HG02981 (cell line): Measurements from ENCODE around the gene PRDM15.
"Not testable (repeated sequence)": the region's sequence is repeated elsewhere in the genome, so short reads cannot be mapped to it uniquely, and the experiment has no call there.

Experiments
- ATAC-seq: cut with Tn5 transposase; IDR thresholded peaks from one replicate; pipeline ENCODE4 v1.9.1; 2021; ENCODE audit warnings: mild to moderate bottlenecking, moderate library complexity; ENCODE audit not compliant: unreplicated experiment

PRDM15 gene

GRCh38 chr21:41785262-41785661, 93.9 kb downstream of the PRDM15 start:
- ATAC-seq = not testable (repeated sequence)

GRCh38 chr21:41784456-41785102, 94.6 kb downstream of the PRDM15 start:
- no peak for ATAC-seq

GRCh38 chr21:41783476-41784180, 95.5 kb downstream of the PRDM15 start:
- no peak for ATAC-seq

GRCh38 chr21:41781050-41781410, 98.1 kb downstream of the PRDM15 start:
- no peak for ATAC-seq

GRCh38 chr21:41780337-41781049, 98.7 kb downstream of the PRDM15 start:
- ATAC-seq = no peak

GRCh38 chr21:41779659-41780058, 99.5 kb downstream of the PRDM15 start:
- no peak for ATAC-seq

GRCh38 chr21:41778930-41779600, 100.1 kb downstream of the PRDM15 start:
- no peak for ATAC-seq

- no peak for ATAC-seq
These were observed 101.0 kb downstream of the PRDM15 start for GRCh38 chr21:41777951-41778815.

- ATAC-seq = no peak
These were observed 102.4 kb downstream of the PRDM15 start for GRCh38 chr21:41776778-41777177.

GRCh38 chr21:41775149-41775472, 104.0 kb downstream of the PRDM15 start:
- ATAC-seq = no peak

- no peak for ATAC-seq
These were observed 104.5 kb downstream of the PRDM15 start for GRCh38 chr21:41774467-41775148.

GRCh38 chr21:41772351-41773080, 106.6 kb downstream of the PRDM15 start:
- ATAC-seq = no peak

GRCh38 chr21:41771625-41771945, 107.6 kb downstream of the PRDM15 start:
- ATAC-seq = no peak

GRCh38 chr21:41770901-41771624, 108.1 kb downstream of the PRDM15 start:
- ATAC-seq = no peak

- no peak for ATAC-seq
These were observed 109.2 kb downstream of the PRDM15 start for GRCh38 chr21:41769933-41770332.

GRCh38 chr21:41769521-41769920, 109.6 kb downstream of the PRDM15 start:
- ATAC-seq = no peak

- no peak for ATAC-seq
These were observed 110.0 kb downstream of the PRDM15 start for GRCh38 chr21:41769111-41769510.

GRCh38 chr21:41768437-41769042, 110.6 kb downstream of the PRDM15 start:
- no peak for ATAC-seq
